ENCODE data around the gene DDX54.

The DDX54 gene

GRCh38 chr12:113185180-113186032 is at the start of gene DDX54, which contains the start of gene RITA1:
TSS of gene DDX54 (minus strand) at chr12:113185478. CDS start at chr12:113185451, 27 bp downstream.
TSS of gene RITA1 (plus strand) at chr12:113185721. CDS start at chr12:113186747, 1,026 bp downstream.
- TF ChIP-seq CTCF (IDR thresholded peaks at IDR 0.05) (no peak), ZFX (IDR thresholded peaks at IDR 0.05; ENCODE audit: borderline replicate concordance) (0 out of 2 replicates have a peak, but pooled peaks have one; percentile 79)
- peak within 1 kb of the TSS; percentile 91 for H3K27ac ChIP-seq

- H3K27ac ChIP-seq, result peak overlapping the region; percentile 32
- TF ChIP-seq CTCF (IDR thresholded peaks at IDR 0.05), result no peak
Observed at GRCh38 chr12:113234483-113234882, 49.2 kb upstream of the DDX54 start.

GRCh38 chr12:113233967-113234366 is 48.7 kb upstream of the DDX54 start:
- H3K27ac ChIP-seq, result peak overlapping the region; percentile 32
- no peak for TF ChIP-seq ZFX (IDR thresholded peaks at IDR 0.05; ENCODE audit: borderline replicate concordance)
- TF ChIP-seq CTCF (IDR thresholded peaks at IDR 0.05), result no peak

GRCh38 chr12:113232840-113233585 is 47.7 kb upstream of the DDX54 start:
- TF ChIP-seq ZFX (IDR thresholded peaks at IDR 0.05; ENCODE audit: borderline replicate concordance) (no peak), CTCF (IDR thresholded peaks at IDR 0.05) (no peak)
- H3K27ac ChIP-seq, result 0 out of 2 replicates have a peak overlapping the region, but pooled peaks have one; percentile 2

GRCh38 chr12:113232089-113232839 is 47.0 kb upstream of the DDX54 start:
- H3K27ac ChIP-seq, result no peak overlapping the region
- TF ChIP-seq CTCF (IDR thresholded peaks at IDR 0.05) (no peak), ZFX (IDR thresholded peaks at IDR 0.05; ENCODE audit: borderline replicate concordance) (no peak)

- no peak overlapping the region for H3K27ac ChIP-seq
- TF ChIP-seq CTCF (IDR thresholded peaks at IDR 0.05), result no peak
- no peak for TF ChIP-seq ZFX (IDR thresholded peaks at IDR 0.05; ENCODE audit: borderline replicate concordance)
Observed at GRCh38 chr12:113231235-113232088, 46.2 kb upstream of the DDX54 start.

All from 22Rv1 (cell line).